GM12878 (cell line): ENCODE measurements around the gene FGD5. TPM values are rescaled to one million over a fixed set of nuclear protein-coding genes. Genes with fewer than 3 reads are reported as not detected.

Source experiments
- ATAC-seq: fragments of 200-7000 bp; cut with Tn5 transposase; 3 replicates; pipeline ENCODE4 v1.9.1; 2020; ENCODE audit warnings: mild to moderate bottlenecking, moderate library complexity
- BruUV-seq: library from RNA; stranded (reverse); fragments of 400-500 nt; replicated peaks from 2 replicates; lab custom pipeline; 2021; lab: Mats Ljungman, UMichigan
- CTCF ChIA-PET: fragments of 300-600 bp; sonication (Branson Sonifier 250); formaldehyde crosslinking; extraction: SDS; loops from one replicate; lab custom pipeline; 2021; ENCODE audit warnings: inconsistent platforms; lab: Yijun Ruan, JAX
- POLR2A ChIA-PET: fragments of 350-600 bp; formaldehyde crosslinking; extraction: SDS; loops from one replicate; lab custom pipeline; 2021; ENCODE audit warnings: inconsistent platforms; lab: Charles Lee
- RAD21 ChIA-PET: fragments of 300-600 bp; sonication (Branson Sonifier 250); formaldehyde crosslinking; loops from one replicate; lab custom pipeline; 2023; ENCODE audit warnings: antibody characterized with exemption; ENCODE audit not compliant: unreplicated experiment; lab: Charles Lee
- SMC1A ChIA-PET: fragments of 300-600 bp; sonication (Branson Sonifier 250); formaldehyde crosslinking; loops from one replicate; lab custom pipeline; 2023; ENCODE audit not compliant: unreplicated experiment, uncharacterized antibody; lab: Charles Lee
- DNase-seq: peaks from one replicate; pipeline ENCODE4 v3.0.0-alpha.2; 2011; ENCODE audit warnings: low read depth, low spot score
- FAIRE-seq: peaks from 3 replicates; lab custom pipeline; 2011; peaks lifted over from hg19 to GRCh38; lab: Jason Lieb, UNC
- H2AFZ ChIP-seq: 2 replicates; pipeline ENCODE4 v1.6.0; 2011; ENCODE audit warnings: low read depth, low read length, control low read depth; ENCODE audit not compliant: control insufficient read depth
- H3K27ac ChIP-seq: 2 replicates; pipeline ENCODE4 v1.5.1; 2011; ENCODE audit warnings: control low read depth; ENCODE audit not compliant: control insufficient read depth, insufficient read depth
- H3K27me3 ChIP-seq, 2 experiments: replicated peaks in 1 of 2; 2 replicates each; pipeline versions ENCODE4 v1.6.0 to v1.6.1; 2011; ENCODE audit warnings: low read length in 1 of 2; ENCODE audit not compliant: control insufficient read depth in 2 of 2, insufficient read depth in 2 of 2
- H3K36me3 ChIP-seq, 2 experiments: 2 replicates each; pipeline ENCODE4 v1.5.1; 2011; ENCODE audit warnings: low read length in 1 of 2; ENCODE audit not compliant: control insufficient read depth in 2 of 2, insufficient read depth in 2 of 2
- H3K4me1 ChIP-seq: 2 replicates; pipeline ENCODE4 v1.6.1; 2011; ENCODE audit warnings: mild to moderate bottlenecking, low read length, moderate library complexity, mixed read lengths; ENCODE audit not compliant: control insufficient read depth, insufficient read depth
- H3K4me2 ChIP-seq: 2 replicates; pipeline ENCODE4 v1.6.0; 2011; ENCODE audit warnings: control low read depth; ENCODE audit not compliant: control insufficient read depth, insufficient read depth
- H3K4me3 ChIP-seq: fragments of 200-600 bp; sonication (generic); 2 replicates; pipeline ENCODE4 v1.5.1; 2016
- H3K79me2 ChIP-seq: 2 replicates; pipeline ENCODE4 v1.6.0; 2011; ENCODE audit warnings: low read length; ENCODE audit not compliant: control insufficient read depth, insufficient read depth
- H3K9ac ChIP-seq: 2 replicates; pipeline ENCODE4 v1.8.0; 2011; ENCODE audit warnings: low read length, control low read depth, mixed read lengths; ENCODE audit not compliant: control insufficient read depth, insufficient read depth
- H3K9me3 ChIP-seq: replicated peaks from 3 replicates; pipeline ENCODE4 v1.5.1; 2011; ENCODE audit warnings: mild to moderate bottlenecking, low read length; ENCODE audit not compliant: control insufficient read depth, insufficient read depth
- H4K20me1 ChIP-seq: 2 replicates; pipeline ENCODE4 v1.6.0; 2011; ENCODE audit not compliant: control insufficient read depth, insufficient read depth
- EZH2 ChIP-seq: IDR thresholded peaks from 2 replicates; pipeline ENCODE4 v1.6.1; 2012; ENCODE audit warnings: low read depth, mild to moderate bottlenecking, control low read depth, inconsistent platforms, low read length, borderline replicate concordance; ENCODE audit not compliant: control insufficient read depth
- GABPA ChIP-seq: IDR thresholded peaks from 2 replicates; pipeline ENCODE4 v1.6.1; 2014; ENCODE audit warnings: antibody characterized with exemption, low read depth, mild to moderate bottlenecking, inconsistent platforms
- HDAC2 ChIP-seq: fragments of 200-600 bp; sonication (generic); IDR thresholded peaks from 2 replicates; pipeline ENCODE4 v1.6.1; 2017
- JUND ChIP-seq: IDR thresholded peaks from 2 replicates; pipeline ENCODE4 v1.6.1; 2012; ENCODE audit warnings: low read depth, mild to moderate bottlenecking, low read length, improper control_type of control experiment, moderate library complexity
- KDM1A ChIP-seq: fragments of 200-600 bp; sonication (generic); IDR thresholded peaks from 2 replicates; pipeline ENCODE4 v1.6.1; 2016; ENCODE audit warnings: borderline replicate concordance
- MYC ChIP-seq: IDR thresholded peaks from 2 replicates; pipeline ENCODE4 v1.6.1; 2011; ENCODE audit warnings: mild to moderate bottlenecking, low read length, moderate library complexity, inconsistent platforms; ENCODE audit not compliant: insufficient read depth, insufficient replicate concordance, insufficient read length, severe bottlenecking
- PAX5 ChIP-seq: IDR thresholded peaks from 2 replicates; pipeline ENCODE4 v1.6.1; 2011; ENCODE audit warnings: low read depth, low read length, borderline replicate concordance
- RAD21 ChIP-seq: IDR thresholded peaks from 2 replicates; pipeline ENCODE4 v1.6.1; 2011; ENCODE audit warnings: mild to moderate bottlenecking, low read depth, low read length, moderate library complexity; ENCODE audit not compliant: insufficient read depth
- SPI1 ChIP-seq: IDR thresholded peaks from 2 replicates; pipeline ENCODE4 v1.6.1; 2011; ENCODE audit warnings: low read depth, mild to moderate bottlenecking, low read length, moderate library complexity, borderline replicate concordance; ENCODE audit not compliant: insufficient read depth
- SRF ChIP-seq, 2 experiments: IDR thresholded peaks; 2 replicates each; pipeline ENCODE4 v1.6.1; 2011; ENCODE audit warnings: low read depth in 2 of 2, low read length in 2 of 2, mild to moderate bottlenecking in 1 of 2, moderate library complexity in 1 of 2
- STAT3 ChIP-seq: IDR thresholded peaks from 2 replicates; pipeline ENCODE4 v1.6.1; 2011; ENCODE audit warnings: low read depth, low read length, improper control_type of control experiment
- SUZ12 ChIP-seq: fragments of 200-600 bp; sonication (generic); IDR thresholded peaks from one replicate; pipeline ENCODE4 v1.6.1; 2018; ENCODE audit warnings: antibody characterized with exemption, mild to moderate bottlenecking; ENCODE audit not compliant: unreplicated experiment
- TCF12 ChIP-seq: IDR thresholded peaks from 2 replicates; pipeline ENCODE4 v1.6.1; 2011; ENCODE audit warnings: low read depth, mild to moderate bottlenecking, low read length
- ZNF207 ChIP-seq: fragments of 450-650 bp; IDR thresholded peaks from 2 replicates; pipeline ENCODE4 v1.6.1; 2014; ENCODE audit warnings: antibody characterized with exemption, mild to moderate bottlenecking, borderline replicate concordance
- WGBS: methylation state at CpG from one replicate; pipeline ENCODE4 v1.1.6; 2016; ENCODE audit warnings: low lambda C conversion rate; ENCODE audit not compliant: insufficient replicate concordance, insufficient coverage; ENCODE audit errors: missing lambda C conversion rate; 5-methylcytosine and 5-hydroxymethylcytosine counted together
- in situ Hi-C: fragments of 300-500 bp; cut with MboI; formaldehyde crosslinking; loops from 9 replicates; pipeline ENCODE4 v1.14.3; 2018; ENCODE audit warnings: mixed read lengths
- intact Hi-C: fragments of 100-400 bp; cut with micrococcal nuclease; formaldehyde crosslinking; loops from one replicate; pipeline ENCODE4 v1.14.2; 2022; ENCODE audit not compliant: unreplicated experiment
- polyA plus RNA-seq, 11 experiments: library from polyadenylated mRNA; depleted of rRNA in 4 of 11; unstranded in 6 of 11; stranded (reverse) in 5 of 11; fragments of >200 nt; fragmentation: Nextera tagmentation in 4 of 11; fragmentation: Illumina TruSeq in 1 of 11; extraction: Ambion mirVana in 4 of 11; extraction: Trizol in 1 of 11; gene quantifications; 1 replicate in 1 of 11; 2 replicates in 10 of 11; pipeline versions ENCODE4 v1.2.1 to v1.2.3, GENCODE V29; 2011 to 2016; ENCODE audit warnings: inconsistent platforms in 2 of 11, missing spikeins in 2 of 11, low read depth in 1 of 11
- total RNA-seq, 4 experiments: library from RNA; depleted of rRNA in 3 of 4; stranded (reverse); fragments of >200 nt in 3 of 4; fragmentation: Illumina TruSeq in 1 of 4; extraction: Trizol in 1 of 4; gene quantifications; 2 replicates each; pipeline versions ENCODE4 v1.2.1 to v1.2.3, GENCODE V29; 2013 to 2021
- TF ChIP-seq, protein P1 (sequence below): fragments of 450-650 bp; formaldehyde crosslinking; IDR thresholded peaks from 2 replicates; pipeline ENCODE4 v1.4.0; 2022; ENCODE audit warnings: mild to moderate bottlenecking, moderate library complexity
- TF ChIP-seq, protein P2 (sequence below): fragments of 450-650 bp; IDR thresholded peaks from 2 replicates; pipeline ENCODE4 v1.6.1; 2014; ENCODE audit warnings: mild to moderate bottlenecking
- TF ChIP-seq, protein P3 (sequence below): IDR thresholded peaks from 2 replicates; pipeline ENCODE4 v1.6.1; 2011; ENCODE audit warnings: borderline replicate concordance, low read depth, mild to moderate bottlenecking, moderate library complexity, mixed read lengths, low read length; ENCODE audit not compliant: insufficient read depth; ENCODE audit errors: extremely low read length

Gene FGD5
- total and polyA plus RNA-seq, 10 of the 15 experiments (the other 5 are each of a cell fraction or from before 2014, with no cell fraction given) = 0.03 to 0.13 (median 0.11) TPM; not detected in 3

DNA sequence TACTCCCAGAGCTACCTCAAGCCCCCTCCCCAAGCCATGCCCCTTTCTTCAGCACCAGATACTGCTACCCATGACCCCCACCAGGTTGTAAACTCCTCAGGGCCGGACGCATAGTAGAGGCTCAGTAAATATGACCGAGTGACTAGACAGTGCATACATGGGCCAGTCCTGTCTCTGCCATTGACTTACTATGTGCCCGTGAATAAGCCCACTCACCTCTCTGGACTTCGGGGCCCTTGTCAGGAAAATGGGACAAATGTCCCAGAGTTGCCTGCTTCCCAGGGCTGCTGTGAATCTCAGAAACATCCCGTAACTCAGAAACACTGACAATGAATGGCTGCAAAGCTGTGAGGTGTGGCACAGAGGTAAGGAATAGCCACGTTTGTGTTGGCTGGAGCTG lies 48.2 kb upstream of the FGD5 start:
- FAIRE-seq (no peak), DNase-seq (no peak)
- H3K27ac ChIP-seq = no peak overlapping the region
- no peak overlapping the region for H3K4me3 ChIP-seq
- no peak overlapping the region for H3K9ac ChIP-seq
- ChIA-PET CTCF (interaction anchor here (1.3 kb wide), 1 partner anchor 10 kb away, joined by 5 read pairs; no protein-coding TSS in a partner anchor), POLR2A (no interaction called here)
- WGBS = 48% methylated on average over 7 of the region's 7 CpGs
- in situ Hi-C loops = no loop called here
- no peak overlapping the region for H3K4me2 ChIP-seq
- H4K20me1 ChIP-seq = no peaks in the 10 kb centered on the region; the same call in 1 of the 2 replicates
- no peaks in the 10 kb centered on the region for H3K79me2 ChIP-seq
- H3K36me3 ChIP-seq = no peaks in the 10 kb centered on the region
- TF ChIP-seq, protein P1, sequence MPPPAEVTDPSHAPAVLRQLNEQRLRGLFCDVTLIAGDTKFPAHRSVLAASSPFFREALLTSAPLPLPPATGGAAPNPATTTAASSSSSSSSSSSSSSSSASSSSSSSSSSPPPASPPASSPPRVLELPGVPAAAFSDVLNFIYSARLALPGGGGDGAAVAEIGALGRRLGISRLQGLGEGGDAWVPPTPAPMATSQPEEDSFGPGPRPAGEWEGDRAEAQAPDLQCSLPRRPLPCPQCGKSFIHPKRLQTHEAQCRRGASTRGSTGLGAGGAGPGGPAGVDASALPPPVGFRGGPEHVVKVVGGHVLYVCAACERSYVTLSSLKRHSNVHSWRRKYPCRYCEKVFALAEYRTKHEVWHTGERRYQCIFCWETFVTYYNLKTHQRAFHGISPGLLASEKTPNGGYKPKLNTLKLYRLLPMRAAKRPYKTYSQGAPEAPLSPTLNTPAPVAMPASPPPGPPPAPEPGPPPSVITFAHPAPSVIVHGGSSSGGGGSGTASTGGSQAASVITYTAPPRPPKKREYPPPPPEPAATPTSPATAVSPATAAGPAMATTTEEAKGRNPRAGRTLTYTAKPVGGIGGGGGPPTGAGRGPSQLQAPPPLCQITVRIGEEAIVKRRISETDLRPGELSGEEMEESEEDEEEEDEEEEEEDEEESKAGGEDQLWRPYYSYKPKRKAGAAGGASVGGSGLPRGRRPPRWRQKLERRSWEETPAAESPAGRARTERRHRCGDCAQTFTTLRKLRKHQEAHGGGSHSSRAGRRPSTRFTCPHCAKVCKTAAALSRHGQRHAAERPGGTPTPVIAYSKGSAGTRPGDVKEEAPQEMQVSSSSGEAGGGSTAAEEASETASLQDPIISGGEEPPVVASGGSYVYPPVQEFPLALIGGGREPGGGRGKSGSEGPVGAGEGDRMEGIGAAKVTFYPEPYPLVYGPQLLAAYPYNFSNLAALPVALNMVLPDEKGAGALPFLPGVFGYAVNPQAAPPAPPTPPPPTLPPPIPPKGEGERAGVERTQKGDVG (CRISPR knock-in tag) = no peak
- no peak for TF ChIP-seq JUND
- no peak for TF ChIP-seq SPI1
- TF ChIP-seq STAT3 = no peak
- no peak for TF ChIP-seq PAX5
- TF ChIP-seq ZNF207 = no peak
- no peak for TF ChIP-seq RAD21
- TF ChIP-seq MYC = no peak
- no peak for TF ChIP-seq KDM1A
- TF ChIP-seq, protein P2, sequence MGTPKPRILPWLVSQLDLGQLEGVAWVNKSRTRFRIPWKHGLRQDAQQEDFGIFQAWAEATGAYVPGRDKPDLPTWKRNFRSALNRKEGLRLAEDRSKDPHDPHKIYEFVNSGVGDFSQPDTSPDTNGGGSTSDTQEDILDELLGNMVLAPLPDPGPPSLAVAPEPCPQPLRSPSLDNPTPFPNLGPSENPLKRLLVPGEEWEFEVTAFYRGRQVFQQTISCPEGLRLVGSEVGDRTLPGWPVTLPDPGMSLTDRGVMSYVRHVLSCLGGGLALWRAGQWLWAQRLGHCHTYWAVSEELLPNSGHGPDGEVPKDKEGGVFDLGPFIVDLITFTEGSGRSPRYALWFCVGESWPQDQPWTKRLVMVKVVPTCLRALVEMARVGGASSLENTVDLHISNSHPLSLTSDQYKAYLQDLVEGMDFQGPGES = no peak
- no peak for TF ChIP-seq TCF12
- TF ChIP-seq SUZ12 = no peak
- TF ChIP-seq HDAC2 = no peak
- TF ChIP-seq, protein P3, sequence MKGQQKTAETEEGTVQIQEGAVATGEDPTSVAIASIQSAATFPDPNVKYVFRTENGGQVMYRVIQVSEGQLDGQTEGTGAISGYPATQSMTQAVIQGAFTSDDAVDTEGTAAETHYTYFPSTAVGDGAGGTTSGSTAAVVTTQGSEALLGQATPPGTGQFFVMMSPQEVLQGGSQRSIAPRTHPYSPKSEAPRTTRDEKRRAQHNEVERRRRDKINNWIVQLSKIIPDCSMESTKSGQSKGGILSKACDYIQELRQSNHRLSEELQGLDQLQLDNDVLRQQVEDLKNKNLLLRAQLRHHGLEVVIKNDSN = no peak
- TF ChIP-seq GABPA = no peak
- TF ChIP-seq EZH2 = no peak
- TF ChIP-seq SRF (IDR thresholded peaks at IDR 0.05; ENCODE audit: low read depth in 2 of 2, low read length in 2 of 2) = no peak
- TF ChIP-seq, all 136 proteins: peak for 0
- H3K27me3 ChIP-seq = no peaks in the 10 kb centered on the region
- H3K9me3 ChIP-seq = no peaks in the 10 kb centered on the region
- ChIA-PET SMC1A (no interaction called here), RAD21 (no interaction called here)
- no peak for ATAC-seq
- intact Hi-C loops = no loop called here
- H3K4me1 ChIP-seq = no peaks in the 10 kb centered on the region
- H2AFZ ChIP-seq = no peak overlapping the region
- BruUV-seq = no TSS peak
